Measurements from ENCODE around the gene PPP1CB. TPM values are rescaled to one million over a fixed set of nuclear protein-coding genes. Genes with fewer than 3 reads are reported as not detected.

The PPP1CB gene
- polyA plus RNA-seq, 2 of the 4 experiments (the other 2 are of a cell fraction): 147 to 188 TPM

GRCh38 chr2:28828382-28828781, 76.8 kb downstream of the PPP1CB start:
- no peak for DNase-seq (ENCODE audit: low read depth in 1 of 2, low spot score in 1 of 2)
- CTCF ChIA-PET: no interaction called here

GRCh38 chr2:28833740-28834470, 82.3 kb downstream of the PPP1CB start:
- H3K4me3 ChIP-seq: no peak overlapping the region
- ATAC-seq (no peak), DNase-seq (ENCODE audit: low read depth in 1 of 2, low spot score in 1 of 2) (no peak), FAIRE-seq (no peak)
- H3K4me1 ChIP-seq: no peaks in the 10 kb centered on the region
- TF ChIP-seq ESRRA (IDR thresholded peaks at IDR 0.05; ENCODE audit: borderline replicate concordance, low read length) (no peak), RFX5 (IDR thresholded peaks at IDR 0.05) (no peak), SREBF2 (IDR thresholded peaks at IDR 0.05) (no peak), NPAS2 (CRISPR knock-in tag; IDR thresholded peaks at IDR 0.05; ENCODE audit: borderline replicate concordance) (no peak), CHD2 (IDR thresholded peaks at IDR 0.05; ENCODE audit: low read length, partially characterized antibody) (no peak), TFCP2L1 (CRISPR knock-in tag; IDR thresholded peaks at IDR 0.05) (no peak), HOXB13 (CRISPR knock-in tag; IDR thresholded peaks at IDR 0.05; ENCODE audit: low read depth) (no peak), USF2 (IDR thresholded peaks at IDR 0.05) (no peak), POLR2AphosphoS2 (conservative IDR thresholded peaks at IDR 0.05; ENCODE audit: low read length) (no peak), HMGXB4 (CRISPR knock-in tag; IDR thresholded peaks at IDR 0.05; ENCODE audit: borderline replicate concordance) (no peak), HDAC2 (IDR thresholded peaks at IDR 0.05) (no peak), FOSL2 (IDR thresholded peaks at IDR 0.05) (no peak), FOSL2 (CRISPR knock-in tag; IDR thresholded peaks at IDR 0.05) (no peak), CHD4 (IDR thresholded peaks at IDR 0.05; ENCODE audit: borderline replicate concordance) (no peak), CEBPB (IDR thresholded peaks at IDR 0.05) (no peak)
- TF ChIP-seq, protein P1, sequence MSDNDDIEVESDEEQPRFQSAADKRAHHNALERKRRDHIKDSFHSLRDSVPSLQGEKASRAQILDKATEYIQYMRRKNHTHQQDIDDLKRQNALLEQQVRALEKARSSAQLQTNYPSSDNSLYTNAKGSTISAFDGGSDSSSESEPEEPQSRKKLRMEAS (IDR thresholded peaks at IDR 0.05): no peak
- TF ChIP-seq, protein P2, sequence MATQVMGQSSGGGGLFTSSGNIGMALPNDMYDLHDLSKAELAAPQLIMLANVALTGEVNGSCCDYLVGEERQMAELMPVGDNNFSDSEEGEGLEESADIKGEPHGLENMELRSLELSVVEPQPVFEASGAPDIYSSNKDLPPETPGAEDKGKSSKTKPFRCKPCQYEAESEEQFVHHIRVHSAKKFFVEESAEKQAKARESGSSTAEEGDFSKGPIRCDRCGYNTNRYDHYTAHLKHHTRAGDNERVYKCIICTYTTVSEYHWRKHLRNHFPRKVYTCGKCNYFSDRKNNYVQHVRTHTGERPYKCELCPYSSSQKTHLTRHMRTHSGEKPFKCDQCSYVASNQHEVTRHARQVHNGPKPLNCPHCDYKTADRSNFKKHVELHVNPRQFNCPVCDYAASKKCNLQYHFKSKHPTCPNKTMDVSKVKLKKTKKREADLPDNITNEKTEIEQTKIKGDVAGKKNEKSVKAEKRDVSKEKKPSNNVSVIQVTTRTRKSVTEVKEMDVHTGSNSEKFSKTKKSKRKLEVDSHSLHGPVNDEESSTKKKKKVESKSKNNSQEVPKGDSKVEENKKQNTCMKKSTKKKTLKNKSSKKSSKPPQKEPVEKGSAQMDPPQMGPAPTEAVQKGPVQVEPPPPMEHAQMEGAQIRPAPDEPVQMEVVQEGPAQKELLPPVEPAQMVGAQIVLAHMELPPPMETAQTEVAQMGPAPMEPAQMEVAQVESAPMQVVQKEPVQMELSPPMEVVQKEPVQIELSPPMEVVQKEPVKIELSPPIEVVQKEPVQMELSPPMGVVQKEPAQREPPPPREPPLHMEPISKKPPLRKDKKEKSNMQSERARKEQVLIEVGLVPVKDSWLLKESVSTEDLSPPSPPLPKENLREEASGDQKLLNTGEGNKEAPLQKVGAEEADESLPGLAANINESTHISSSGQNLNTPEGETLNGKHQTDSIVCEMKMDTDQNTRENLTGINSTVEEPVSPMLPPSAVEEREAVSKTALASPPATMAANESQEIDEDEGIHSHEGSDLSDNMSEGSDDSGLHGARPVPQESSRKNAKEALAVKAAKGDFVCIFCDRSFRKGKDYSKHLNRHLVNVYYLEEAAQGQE (IDR thresholded peaks at IDR 0.05): no peak
- TF ChIP-seq, protein P3, sequence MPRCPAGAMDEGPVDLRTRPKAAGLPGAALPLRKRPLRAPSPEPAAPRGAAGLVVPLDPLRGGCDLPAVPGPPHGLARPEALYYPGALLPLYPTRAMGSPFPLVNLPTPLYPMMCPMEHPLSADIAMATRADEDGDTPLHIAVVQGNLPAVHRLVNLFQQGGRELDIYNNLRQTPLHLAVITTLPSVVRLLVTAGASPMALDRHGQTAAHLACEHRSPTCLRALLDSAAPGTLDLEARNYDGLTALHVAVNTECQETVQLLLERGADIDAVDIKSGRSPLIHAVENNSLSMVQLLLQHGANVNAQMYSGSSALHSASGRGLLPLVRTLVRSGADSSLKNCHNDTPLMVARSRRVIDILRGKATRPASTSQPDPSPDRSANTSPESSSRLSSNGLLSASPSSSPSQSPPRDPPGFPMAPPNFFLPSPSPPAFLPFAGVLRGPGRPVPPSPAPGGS (IDR thresholded peaks at IDR 0.05): no peak
- TF ChIP-seq, protein P4, sequence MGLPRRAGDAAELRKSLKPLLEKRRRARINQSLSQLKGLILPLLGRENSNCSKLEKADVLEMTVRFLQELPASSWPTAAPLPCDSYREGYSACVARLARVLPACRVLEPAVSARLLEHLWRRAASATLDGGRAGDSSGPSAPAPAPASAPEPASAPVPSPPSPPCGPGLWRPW (IDR thresholded peaks at IDR 0.05): no peak
- H3K4me2 ChIP-seq: no peak overlapping the region
- POLR2A ChIA-PET: interaction anchor here (1.0 kb wide), 1 partner anchor 36 kb away, joined by 3 read pairs; the partner anchor contains the start of gene TRMT61B
- CTCF ChIA-PET: interaction anchor here (1.6 kb wide), 1 partner anchor 12 kb away, joined by 6 read pairs; no protein-coding TSS in a partner anchor
- H3K27ac ChIP-seq: no peak overlapping the region
- H3K9me3 ChIP-seq: no peaks in the 10 kb centered on the region
- WGBS (ENCODE audit: missing lambda C conversion rate): 86% methylated on average over 2 of the region's 2 CpGs

More at GRCh38 chr2:28828382-28828781, 76.8 kb downstream of the PPP1CB start:
- no peak overlapping the region for H3K27ac ChIP-seq
- no peaks in the 10 kb centered on the region for H3K4me1 ChIP-seq
- 79% methylated on average over 2 of the region's 2 CpGs for WGBS (ENCODE audit: missing lambda C conversion rate)
- POLR2A ChIA-PET: no interaction called here
- ATAC-seq (no peak), FAIRE-seq (no peak)
- H3K4me3 ChIP-seq: no peak overlapping the region
- H3K4me2 ChIP-seq: no peak overlapping the region
- no peaks in the 10 kb centered on the region for H3K9me3 ChIP-seq
- TF ChIP-seq BHLHE40 (IDR thresholded peaks at IDR 0.05; ENCODE audit: low read depth, low read length) (no peak), FOSL2 (IDR thresholded peaks at IDR 0.05) (no peak), FOSL2 (CRISPR knock-in tag; IDR thresholded peaks at IDR 0.05) (peak; percentile 63), KDM5A (IDR thresholded peaks at IDR 0.05) (no peak), FOSB (CRISPR knock-in tag; IDR thresholded peaks at IDR 0.05) (no peak), MAFK (IDR thresholded peaks at IDR 0.05; ENCODE audit: partially characterized antibody) (peak; percentile 65), NFE2L2 (conservative IDR thresholded peaks at IDR 0.05; ENCODE audit: low read length) (peak; percentile 63)
